K562 (cell line): ENCODE data around the gene TCEANC. TPM values are rescaled to one million over a fixed set of nuclear protein-coding genes. Genes with fewer than 3 reads are reported as not detected.

ENCODE experiments used
- ATAC-seq: fragments of 200-7000 bp; cut with Tn5 transposase; 3 replicates; pipeline ENCODE4 v1.9.1; 2020; ENCODE audit warnings: moderate library complexity
- BruUV-seq: library from RNA; stranded (reverse); fragments of 400-500 nt; replicated peaks from 2 replicates; lab custom pipeline; 2021; lab: Mats Ljungman, UMichigan
- CTCF ChIA-PET: fragments of 300-600 bp; formaldehyde crosslinking; extraction: SDS; loops from one replicate; lab custom pipeline; 2021; ENCODE audit warnings: low intra/inter-chr PET ratio; lab: Yijun Ruan, JAX
- POLR2A ChIA-PET: fragments of 300-600, 350-650 bp; sonication (Branson Sonifier 250); formaldehyde crosslinking; extraction: SDS; loops from one replicate; lab custom pipeline; 2021; ENCODE audit warnings: antibody characterized with exemption, inconsistent platforms; lab: Yijun Ruan, JAX
- DNase-seq, 4 experiments: peaks; one replicate each; pipeline versions ENCODE4 v3.0.0 to v3.0.0-alpha.2; 2011 to 2018; ENCODE audit warnings: low spot score in 3 of 4, mixed read lengths in 3 of 4; ENCODE audit errors: extremely low read depth in 1 of 4
- FAIRE-seq: peaks from 2 replicates; lab custom pipeline; 2011; peaks lifted over from hg19 to GRCh38; lab: Jason Lieb, UNC
- H2AFZ ChIP-seq: 2 replicates; pipeline ENCODE4 v1.6.0; 2011; ENCODE audit warnings: low read depth, low read length, control low read depth, inconsistent platforms
- H3K27ac ChIP-seq: fragments of 200-600 bp; 3 replicates; pipeline ENCODE4 v1.8.0; 2011; ENCODE audit warnings: low read depth, mild to moderate bottlenecking, control low read depth, inconsistent platforms, low read length, moderate library complexity, mixed read lengths; ENCODE audit errors: extremely low read depth
- H3K27me3 ChIP-seq, 2 experiments: fragments of 300-600 bp in 1 of 2; 2 replicates in 1 of 2; 3 replicates in 1 of 2; pipeline versions ENCODE4 v1.6.0 to v1.8.0; 2011; ENCODE audit warnings: inconsistent platforms in 2 of 2, low read length in 2 of 2, mild to moderate bottlenecking in 1 of 2, mixed read lengths in 1 of 2, moderate library complexity in 1 of 2; ENCODE audit not compliant: control insufficient read depth in 2 of 2, insufficient read depth in 2 of 2
- H3K36me3 ChIP-seq: fragments of 300-600 bp; 3 replicates; pipeline ENCODE4 v1.8.0; 2011; ENCODE audit warnings: mild to moderate bottlenecking, low read length, inconsistent platforms; ENCODE audit not compliant: control insufficient read depth, insufficient read depth
- H3K4me1 ChIP-seq, 2 experiments: fragments of 200-600 bp in 1 of 2; replicated peaks in 1 of 2; 2 replicates in 1 of 2; 3 replicates in 1 of 2; pipeline versions ENCODE4 v1.5.1 to v1.8.0; 2011; ENCODE audit warnings: inconsistent platforms in 2 of 2, low read length in 2 of 2, mild to moderate bottlenecking in 1 of 2, mixed read lengths in 1 of 2, moderate library complexity in 1 of 2; ENCODE audit not compliant: control insufficient read depth in 2 of 2, insufficient read depth in 2 of 2
- H3K4me2 ChIP-seq: 2 replicates; pipeline ENCODE4 v1.6.1; 2011; ENCODE audit warnings: low read length, control low read depth, inconsistent platforms, mixed read lengths; ENCODE audit not compliant: insufficient read depth
- H3K4me3 ChIP-seq: fragments of 200-600 bp; sonication (generic), shearing (Covaris generic); 2 replicates; pipeline ENCODE4 v1.5.1; 2016; ENCODE audit warnings: control low read depth, inconsistent platforms
- H3K79me2 ChIP-seq: fragments of 200-600 bp; 3 replicates; pipeline ENCODE4 v1.8.0; 2011; ENCODE audit warnings: low read length, inconsistent platforms; ENCODE audit not compliant: control insufficient read depth, insufficient read depth
- H3K9ac ChIP-seq, 2 experiments: 2 replicates each; pipeline versions ENCODE4 v1.6.0 to v1.6.1; 2011; ENCODE audit warnings: low read depth in 2 of 2, low read length in 2 of 2, control low read depth in 1 of 2, inconsistent platforms in 1 of 2, mild to moderate bottlenecking in 1 of 2, mixed read lengths in 1 of 2; ENCODE audit not compliant: insufficient read depth in 1 of 2
- H3K9me1 ChIP-seq: one replicate; pipeline ENCODE4 v1.6.0; 2011; ENCODE audit warnings: inconsistent platforms, mild to moderate bottlenecking, low read length, moderate library complexity; ENCODE audit not compliant: control insufficient read depth, insufficient read depth
- H3K9me3 ChIP-seq: replicated peaks from 2 replicates; pipeline ENCODE4 v1.5.1; 2011; ENCODE audit warnings: low read depth, low read length, inconsistent platforms; ENCODE audit not compliant: control insufficient read depth, insufficient read depth
- H4K20me1 ChIP-seq: replicated peaks from 2 replicates; pipeline ENCODE4 v1.6.1; 2011; ENCODE audit warnings: low read length, inconsistent platforms, mixed read lengths; ENCODE audit not compliant: control insufficient read depth, insufficient read depth
- ARNT ChIP-seq, 2 experiments: fragments of 450-650 bp; IDR thresholded peaks; 2 replicates each; pipeline ENCODE4 v1.6.1; 2016; ENCODE audit warnings: mild to moderate bottlenecking in 1 of 2
- FOXP1 ChIP-seq: sonication (generic); formaldehyde crosslinking; IDR thresholded peaks from 2 replicates; pipeline ENCODE4 v1.8.0; 2022; ENCODE audit warnings: mild to moderate bottlenecking, missing genetic modification reagents
- MEIS2 ChIP-seq: fragments of 450-650 bp; IDR thresholded peaks from 2 replicates; pipeline ENCODE4 v1.6.1; 2014; ENCODE audit warnings: mild to moderate bottlenecking; ENCODE audit not compliant: partially characterized antibody
- PRPF4 ChIP-seq: fragments of 200-400 bp; formaldehyde crosslinking; IDR thresholded peaks from one replicate; pipeline ENCODE4 v1.6.1; 2017; ENCODE audit warnings: low read length, low read depth, mild to moderate bottlenecking; ENCODE audit not compliant: insufficient read depth, poor library complexity, severe bottlenecking
- ZNF507 ChIP-seq: conservative IDR thresholded peaks from 2 replicates; pipeline ENCODE4 v1.6.1; 2017; ENCODE audit warnings: missing genetic modification characterization, missing compliant biosample characterization
- WGBS: fragments of 100-300 bp; shearing (Covaris generic); methylation state at CpG from one replicate; pipeline ENCODE4 v1.1.6; 2016; ENCODE audit warnings: low coverage, mixed read lengths; ENCODE audit not compliant: insufficient coverage; ENCODE audit errors: missing lambda C conversion rate; 5-methylcytosine and 5-hydroxymethylcytosine counted together
- in situ Hi-C: fragments of 300-500 bp; cut with MboI; formaldehyde crosslinking; loops from 4 replicates; pipeline ENCODE4 v1.15.0; 2018; ENCODE audit warnings: inconsistent platforms, mixed read lengths
- intact Hi-C: fragments of 100-400 bp; cut with micrococcal nuclease; formaldehyde crosslinking; loops from 2 replicates; pipeline ENCODE4 v1.14.2; 2022
- polyA plus RNA-seq, 8 experiments: library from polyadenylated mRNA; depleted of rRNA in 4 of 8; stranded (reverse) in 5 of 8; unstranded in 3 of 8; fragments of >200 nt; fragmentation: Nextera tagmentation in 2 of 8; fragmentation: Illumina TruSeq in 1 of 8; extraction: Ambion mirVana in 2 of 8; extraction: Trizol in 1 of 8; gene quantifications; 2 replicates each; pipeline versions ENCODE4 v1.2.1 to v1.2.3, GENCODE V29; 2011 to 2014; ENCODE audit warnings: inconsistent platforms in 1 of 8, missing spikeins in 1 of 8
- total RNA-seq, 7 experiments: library from RNA; depleted of rRNA in 6 of 7; stranded (reverse); fragments of >200 nt in 6 of 7; fragmentation: Illumina TruSeq in 2 of 7; extraction: Trizol in 2 of 7; gene quantifications; 2 replicates each; pipeline versions ENCODE4 v1.2.1 to v1.2.3, GENCODE V29; 2011 to 2021; ENCODE audit warnings: low replicate concordance in 1 of 7
- TF ChIP-seq, protein P1 (sequence below): fragments of 450-650 bp; IDR thresholded peaks from 2 replicates; pipeline ENCODE4 v1.6.1; 2017; ENCODE audit warnings: antibody characterized with exemption, mild to moderate bottlenecking

TCEANC gene
- total and polyA plus RNA-seq, 9 of the 15 experiments (the other 6 are each of a cell fraction or from before 2014, with no cell fraction given) = 1.2 to 2.8 (median 2.0) TPM

DNA sequence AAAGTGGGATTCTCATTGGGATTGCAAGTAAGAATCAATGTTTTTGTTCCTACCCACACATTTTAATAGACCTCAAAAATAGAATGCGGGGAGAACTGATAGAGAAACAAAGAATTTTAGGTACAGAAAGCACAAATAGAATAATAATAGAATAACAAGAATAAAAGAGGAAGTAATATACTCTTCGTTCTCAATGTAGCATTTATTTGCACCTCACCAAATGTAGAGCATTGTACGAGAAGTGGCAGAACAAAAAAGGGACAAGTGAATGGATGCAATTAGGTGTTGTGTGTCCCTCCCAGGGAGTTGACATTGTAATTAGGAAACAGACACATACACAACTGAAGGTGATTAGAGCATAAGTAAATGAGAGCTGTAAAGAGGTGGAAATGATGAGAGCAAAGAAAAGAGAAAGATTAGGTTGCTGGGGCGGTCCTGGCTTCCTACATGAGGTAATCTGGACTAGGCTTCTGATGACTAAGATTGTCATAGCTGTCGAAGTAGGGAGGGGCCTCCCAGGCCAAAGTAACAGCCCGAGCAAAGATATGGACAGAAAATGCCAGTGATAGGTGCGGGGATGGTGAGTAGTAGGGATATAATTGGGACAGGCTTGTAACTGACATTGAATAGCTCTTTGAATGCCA, 46.4 kb downstream of the TCEANC start (continued):
- TF ChIP-seq ARNT (IDR thresholded peaks at IDR 0.05) (no peak), MEIS2 (peak; percentile 17), PRPF4 (no peak)
- TF ChIP-seq, protein P1, sequence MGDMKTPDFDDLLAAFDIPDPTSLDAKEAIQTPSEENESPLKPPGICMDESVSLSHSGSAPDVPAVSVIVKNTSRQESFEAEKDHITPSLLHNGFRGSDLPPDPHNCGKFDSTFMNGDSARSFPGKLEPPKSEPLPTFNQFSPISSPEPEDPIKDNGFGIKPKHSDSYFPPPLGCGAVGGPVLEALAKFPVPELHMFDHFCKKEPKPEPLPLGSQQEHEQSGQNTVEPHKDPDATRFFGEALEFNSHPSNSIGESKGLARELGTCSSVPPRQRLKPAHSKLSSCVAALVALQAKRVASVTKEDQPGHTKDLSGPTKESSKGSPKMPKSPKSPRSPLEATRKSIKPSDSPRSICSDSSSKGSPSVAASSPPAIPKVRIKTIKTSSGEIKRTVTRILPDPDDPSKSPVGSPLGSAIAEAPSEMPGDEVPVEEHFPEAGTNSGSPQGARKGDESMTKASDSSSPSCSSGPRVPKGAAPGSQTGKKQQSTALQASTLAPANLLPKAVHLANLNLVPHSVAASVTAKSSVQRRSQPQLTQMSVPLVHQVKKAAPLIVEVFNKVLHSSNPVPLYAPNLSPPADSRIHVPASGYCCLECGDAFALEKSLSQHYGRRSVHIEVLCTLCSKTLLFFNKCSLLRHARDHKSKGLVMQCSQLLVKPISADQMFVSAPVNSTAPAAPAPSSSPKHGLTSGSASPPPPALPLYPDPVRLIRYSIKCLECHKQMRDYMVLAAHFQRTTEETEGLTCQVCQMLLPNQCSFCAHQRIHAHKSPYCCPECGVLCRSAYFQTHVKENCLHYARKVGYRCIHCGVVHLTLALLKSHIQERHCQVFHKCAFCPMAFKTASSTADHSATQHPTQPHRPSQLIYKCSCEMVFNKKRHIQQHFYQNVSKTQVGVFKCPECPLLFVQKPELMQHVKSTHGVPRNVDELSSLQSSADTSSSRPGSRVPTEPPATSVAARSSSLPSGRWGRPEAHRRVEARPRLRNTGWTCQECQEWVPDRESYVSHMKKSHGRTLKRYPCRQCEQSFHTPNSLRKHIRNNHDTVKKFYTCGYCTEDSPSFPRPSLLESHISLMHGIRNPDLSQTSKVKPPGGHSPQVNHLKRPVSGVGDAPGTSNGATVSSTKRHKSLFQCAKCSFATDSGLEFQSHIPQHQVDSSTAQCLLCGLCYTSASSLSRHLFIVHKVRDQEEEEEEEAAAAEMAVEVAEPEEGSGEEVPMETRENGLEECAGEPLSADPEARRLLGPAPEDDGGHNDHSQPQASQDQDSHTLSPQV = 0 out of 2 replicates have a peak, but pooled peaks have one; percentile 32
- TF ChIP-seq, all 486 proteins: peak for 22

DNA sequence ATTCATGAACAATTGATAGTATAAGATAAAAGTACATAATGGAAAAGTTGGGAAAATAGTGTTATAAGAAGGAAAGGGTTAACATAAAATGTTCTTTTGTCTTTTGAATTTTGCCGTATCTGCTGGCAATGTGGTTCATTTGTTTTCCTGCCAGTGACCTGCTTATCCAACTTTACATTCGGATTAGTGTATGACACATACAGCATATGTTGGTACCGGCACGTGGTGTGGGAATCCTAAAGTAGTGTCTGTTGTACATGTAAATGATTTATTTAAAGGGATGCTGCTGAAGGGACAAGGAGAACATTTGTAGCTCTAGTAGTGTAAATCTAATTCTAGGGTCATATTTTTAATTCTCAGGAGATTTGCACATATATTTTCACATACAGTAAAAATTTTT, 47.4 kb downstream of the TCEANC start:
- ChIA-PET POLR2A (no interaction called here), CTCF (no interaction called here)
- H3K9ac ChIP-seq = no peak overlapping the region
- H3K27me3 ChIP-seq = no peaks in the 10 kb centered on the region
- H3K4me1 ChIP-seq = peaks cover 4 to 44% of the 10 kb centered on the region in 2 experiments
- no peak overlapping the region for H3K4me3 ChIP-seq
- H3K9me3 ChIP-seq = no peaks in the 10 kb centered on the region
- peaks cover 22% of the 10 kb centered on the region; the same call in 2 of the 3 replicates for H3K36me3 ChIP-seq
- H3K9me1 ChIP-seq = no peaks in the 10 kb centered on the region
- TF ChIP-seq FOXP1 (CRISPR knock-in tag) = no peak
- TF ChIP-seq ZNF507 (tag) = no peak
- intact Hi-C loops = no loop called here
- FAIRE-seq (no peak), DNase-seq (no peak), ATAC-seq (no peak)
- peaks cover 93% of the 10 kb centered on the region for H3K79me2 ChIP-seq
- no peak overlapping the region for H2AFZ ChIP-seq
- in situ Hi-C loops = no loop called here
- BruUV-seq = no TSS peak
- 77% methylated on average over 4 of the region's 4 CpGs for WGBS
- peaks cover 13% of the 10 kb centered on the region; the same call in 1 of the 2 replicates for H4K20me1 ChIP-seq
- no peak overlapping the region for H3K4me2 ChIP-seq
- H3K27ac ChIP-seq = no peak overlapping the region
